HG03571 (cell line): ENCODE measurements around the gene EEF2K.

ENCODE experiments used
- ATAC-seq: cut with Tn5 transposase; IDR thresholded peaks from one replicate; pipeline ENCODE4 v1.9.1; 2021; ENCODE audit not compliant: unreplicated experiment

EEF2K gene

DNA sequence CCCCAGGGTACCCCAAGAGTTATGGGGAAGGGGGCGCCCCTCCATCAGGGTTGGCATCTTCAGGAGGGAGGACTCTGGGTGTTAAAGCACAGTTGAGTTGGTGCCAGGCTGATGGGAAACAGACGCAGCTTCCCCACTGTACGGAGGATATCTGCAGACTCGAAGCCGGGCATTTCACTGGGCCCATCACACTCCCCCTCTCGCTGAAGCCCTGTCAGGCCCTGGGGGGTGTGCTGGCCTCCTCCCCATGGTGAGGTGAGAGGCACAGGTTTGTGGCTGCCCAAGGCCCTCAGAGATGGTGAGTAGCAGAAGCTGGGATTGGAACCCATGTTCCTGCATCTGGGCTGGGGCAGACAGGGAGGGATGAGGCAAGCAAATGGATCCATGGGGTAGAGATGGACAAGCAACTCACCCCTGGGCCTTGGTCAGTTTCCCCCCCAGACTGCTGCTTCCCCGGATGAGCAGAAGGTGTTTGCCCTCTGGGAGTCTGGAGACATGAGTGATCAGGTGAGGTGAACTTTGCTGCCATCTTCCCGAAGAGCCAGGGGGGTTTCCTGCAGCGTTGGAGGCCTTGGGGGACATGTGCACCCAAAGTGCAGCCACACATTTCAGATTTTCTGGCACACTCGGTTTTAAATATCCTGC, 122.1 kb downstream of the EEF2K start:
- no peak for ATAC-seq

DNA sequence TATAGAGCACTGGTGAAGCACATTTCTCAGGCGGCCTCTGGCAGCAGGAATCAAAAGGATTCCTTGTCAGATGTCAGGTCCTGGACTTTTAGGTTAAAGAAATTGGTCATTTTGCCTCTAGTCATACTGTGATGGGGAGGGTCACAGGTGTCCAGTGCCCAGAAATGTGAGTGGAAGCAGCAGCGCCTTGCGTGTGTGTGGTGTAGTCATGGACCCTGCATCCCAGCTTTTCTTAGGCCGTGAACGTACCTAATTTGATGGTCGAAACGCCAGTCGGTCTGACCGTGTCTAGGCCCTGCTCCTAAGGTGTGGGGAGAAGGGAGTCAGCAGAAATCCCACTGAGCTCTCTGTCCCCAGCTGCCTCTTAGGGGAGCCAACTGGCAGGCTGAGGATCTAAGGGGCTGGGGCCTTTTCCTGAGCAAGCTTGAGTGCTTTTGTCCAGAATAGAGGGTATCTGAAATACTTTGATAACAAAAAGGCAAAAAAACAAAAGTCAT, 123.2 kb downstream of the EEF2K start:
- no peak for ATAC-seq

DNA sequence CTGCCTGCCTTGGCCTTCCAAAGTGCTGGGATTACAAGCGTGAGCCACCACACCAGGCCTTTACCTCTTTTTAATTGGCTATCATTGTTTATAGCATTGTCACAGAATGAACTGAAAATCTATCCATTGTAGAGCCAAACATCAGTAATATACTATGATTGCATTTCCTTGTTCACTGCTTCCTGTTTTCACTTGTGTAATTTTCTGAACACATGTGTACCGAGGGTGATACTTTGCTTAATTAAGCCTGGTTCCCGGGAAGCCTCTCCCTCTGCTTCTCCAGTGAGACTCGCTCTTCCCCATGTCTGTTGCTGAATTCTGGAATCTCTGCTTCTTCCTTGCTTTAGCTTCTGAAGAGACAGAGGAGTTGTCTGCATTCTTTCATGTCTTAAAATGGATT, 124.2 kb downstream of the EEF2K start:
- no peak for ATAC-seq

- no peak for ATAC-seq
These were observed 127.4 kb downstream of the EEF2K start for GRCh38 chr16:22333457-22333994.

DNA sequence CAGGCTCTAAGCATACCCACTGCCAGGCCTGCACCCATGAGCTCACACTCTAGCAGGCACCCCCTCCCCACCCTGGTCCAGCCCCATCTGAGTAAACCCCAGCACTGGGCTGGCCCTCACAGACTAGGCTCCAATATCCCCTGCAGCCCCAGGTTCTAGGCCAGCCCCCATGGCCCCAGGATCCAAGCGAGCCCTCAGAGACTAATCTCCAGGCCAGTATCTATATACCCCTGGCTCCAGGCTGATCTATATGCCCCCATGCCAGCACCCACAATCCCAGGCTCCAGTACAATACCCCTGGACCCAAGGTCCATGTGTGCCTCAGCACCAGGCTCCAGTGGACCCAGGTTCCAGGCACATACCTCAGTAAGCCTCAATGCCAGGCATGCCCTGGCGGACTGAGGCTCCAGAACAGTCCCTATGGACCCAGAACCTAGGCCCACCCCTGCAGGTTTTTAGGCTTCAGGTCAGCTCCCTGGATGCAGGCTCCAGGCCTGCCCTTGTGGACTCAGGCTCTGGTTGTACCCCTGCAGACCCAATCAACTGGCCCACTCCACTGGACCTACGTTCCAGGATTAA, 129.7 kb downstream of the EEF2K start:
- ATAC-seq, result no peak

DNA sequence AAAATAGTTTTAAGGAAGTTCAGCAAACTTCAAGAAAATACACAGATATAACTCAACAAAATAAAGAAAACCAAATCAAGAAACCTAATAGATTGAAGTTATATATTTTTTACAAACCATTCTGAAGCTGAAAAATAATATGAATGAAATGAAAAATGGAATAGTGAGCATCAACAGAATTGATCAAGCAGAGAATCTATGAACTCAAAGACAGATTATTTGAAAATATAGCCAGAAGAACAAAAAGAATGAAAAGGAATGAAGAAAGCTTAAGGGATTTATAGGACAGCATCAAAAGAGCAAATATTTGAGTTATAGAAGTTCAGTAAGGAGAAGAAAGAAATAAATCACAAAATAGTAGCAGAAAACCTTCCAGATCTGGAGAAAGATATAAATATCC, 130.5 kb downstream of the EEF2K start:
- ATAC-seq, result no peak

DNA sequence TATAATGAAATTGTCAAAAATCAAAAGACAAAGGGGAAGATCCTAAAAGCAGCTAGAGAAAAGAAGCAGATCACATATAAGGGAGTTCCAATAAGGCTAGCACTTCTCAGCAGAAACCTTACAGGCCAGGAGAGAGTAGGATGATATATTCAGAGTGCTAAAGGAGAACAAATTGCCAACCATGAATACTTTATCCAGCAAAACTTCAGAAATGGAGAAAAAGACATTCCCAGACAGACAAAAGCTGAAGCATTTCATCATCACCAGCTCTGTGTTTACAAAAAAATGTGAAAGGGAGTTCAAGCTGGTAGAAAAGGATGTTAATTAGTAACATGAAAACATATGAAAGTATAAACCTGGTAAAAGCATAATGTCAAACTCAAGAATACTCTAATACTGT, 131.0 kb downstream of the EEF2K start:
- no peak for ATAC-seq

GRCh38 chr16:22337849-22338635, 132.0 kb downstream of the EEF2K start:
- no peak for ATAC-seq
